Activated CD4-positive, alpha-beta T cell treated with anti-CD3 and anti-CD28 coated beads for 36 hours (primary cell): ENCODE measurements around the gene XRRA1. TPM values are rescaled to one million over a fixed set of nuclear protein-coding genes. Genes with fewer than 3 reads are reported as not detected.

Experiments used
- ATAC-seq: fragments of 200-7000 bp; cut with Tn5 transposase; one replicate; pipeline ENCODE4 v1.10.0; 2021; ENCODE audit warnings: mild to moderate bottlenecking, moderate library complexity
- CTCF ChIA-PET: fragments of 350-600 bp; sonication (Branson Sonifier 250); formaldehyde crosslinking; loops from one replicate; lab custom pipeline; 2021; ENCODE audit warnings: antibody characterized with exemption; lab: Charles Lee
- POLR2A ChIA-PET: fragments of 350-600 bp; sonication (Branson Sonifier 250); formaldehyde crosslinking; loops from one replicate; lab custom pipeline; 2021; ENCODE audit warnings: antibody characterized with exemption, inconsistent platforms; lab: Charles Lee
- DNase-seq: peaks from one replicate; pipeline ENCODE4 v3.0.0-alpha.2; 2020
- H3K27ac Mint-ChIP-seq: one replicate; pipeline ENCODE4 v1.8.0; 2021; ENCODE audit warnings: mixed read lengths
- H3K27me3 Mint-ChIP-seq: one replicate; pipeline ENCODE4 v1.8.0; 2021; ENCODE audit warnings: mixed read lengths
- H3K36me3 Mint-ChIP-seq: one replicate; pipeline ENCODE4 v1.8.0; 2021; ENCODE audit warnings: low read depth, mixed read lengths
- H3K4me1 Mint-ChIP-seq: one replicate; pipeline ENCODE4 v1.8.0; 2021; ENCODE audit warnings: mixed read lengths
- H3K4me3 Mint-ChIP-seq: one replicate; pipeline ENCODE4 v1.8.0; 2021; ENCODE audit warnings: mild to moderate bottlenecking, moderate library complexity, mixed read lengths
- H3K9me3 Mint-ChIP-seq: one replicate; pipeline ENCODE4 v1.8.0; 2021; ENCODE audit warnings: low read depth, mixed read lengths
- intact Hi-C, 2 experiments: fragments of 100-400 bp; cut with DNase I in 1 of 2; cut with micrococcal nuclease in 1 of 2; formaldehyde crosslinking; loops; one replicate each; pipeline versions ENCODE4 v1.14.2 to v1.15.1; 2022 to 2024; cut with DNase I, micrococcal nuclease
- total RNA-seq, 2 experiments: library from RNA; stranded (reverse); gene quantifications; one replicate each; pipeline ENCODE4 v1.2.3, GENCODE V29; 2021

The XRRA1 gene
- total RNA-seq, 2 experiments from 2014 or later: 7.8 to 11.9 TPM

DNA sequence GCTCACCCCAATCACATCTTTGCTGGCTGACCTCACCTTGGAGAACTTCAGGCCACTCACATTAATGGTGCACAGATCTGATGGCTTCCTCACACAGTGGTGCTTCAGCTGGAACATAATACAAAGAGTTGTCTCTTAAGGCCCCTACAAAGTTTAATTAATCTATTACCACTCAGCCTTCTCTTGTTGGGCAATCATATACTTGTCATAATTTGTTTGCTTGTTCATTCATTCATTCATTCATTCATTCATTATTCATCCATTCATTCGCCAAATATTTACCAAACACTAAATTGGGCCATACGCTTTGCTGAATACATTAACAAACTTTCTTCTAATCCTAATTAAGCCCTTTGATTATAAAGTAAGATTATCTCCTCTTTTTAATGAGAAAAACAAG is 15.1 kb downstream of the XRRA1 start:
- H3K36me3 Mint-ChIP-seq: peaks cover 17% of the 10 kb centered on the region
- ChIA-PET POLR2A (no interaction called here), CTCF (interaction anchor here (1.3 kb wide), 1 partner anchor 308 kb away, joined by 6 read pairs; no protein-coding TSS in a partner anchor)
- peaks cover 9% of the 10 kb centered on the region for H3K4me1 Mint-ChIP-seq
- H3K9me3 Mint-ChIP-seq: no peaks in the 10 kb centered on the region
- DNase-seq: no peak
- H3K4me3 Mint-ChIP-seq: no peak overlapping the region
- H3K27ac Mint-ChIP-seq: no peak overlapping the region
- intact Hi-C loops: loop anchor here in 1 of 2 experiments (5.0 kb wide), 1 partner anchor 209 kb away; no protein-coding TSS in a partner anchor
- no peaks in the 10 kb centered on the region for H3K27me3 Mint-ChIP-seq
- ATAC-seq: no peak

DNA sequence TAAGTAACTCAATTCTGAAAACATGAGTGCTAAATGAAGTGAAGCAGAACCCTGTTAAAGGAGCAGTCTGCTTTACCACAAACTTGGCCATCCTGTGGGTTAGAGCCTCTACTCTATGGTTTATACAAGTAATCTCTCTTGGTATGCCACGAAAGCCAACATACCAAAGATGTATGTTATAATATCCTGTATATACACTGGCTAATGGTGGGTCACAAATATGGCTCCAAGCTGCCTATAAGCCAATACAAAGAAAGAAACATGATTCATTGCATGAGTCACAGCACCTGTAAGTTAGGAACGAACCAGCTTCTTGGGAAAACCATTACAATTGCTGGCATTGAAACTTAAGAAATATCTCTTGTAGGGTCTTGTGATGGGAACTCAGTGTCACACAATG is 16.1 kb downstream of the XRRA1 start:
- no peak overlapping the region for H3K4me3 Mint-ChIP-seq
- intact Hi-C loops: loop anchor here (1.0 to 5.0 kb wide), 2 partner anchors 11 to 210 kb away; no protein-coding TSS in a partner anchor
- H3K9me3 Mint-ChIP-seq: no peaks in the 10 kb centered on the region
- CTCF ChIA-PET: interaction anchor here (0.8 to 1.2 kb wide), 2 partner anchors 9 to 21 kb away, joined by 3 to 4 read pairs; no protein-coding TSS in a partner anchor
- peak; percentile 74 for ATAC-seq
- no peak overlapping the region for H3K27ac Mint-ChIP-seq
- H3K27me3 Mint-ChIP-seq: no peaks in the 10 kb centered on the region
- H3K36me3 Mint-ChIP-seq: peaks cover 17% of the 10 kb centered on the region
- peaks cover 9% of the 10 kb centered on the region for H3K4me1 Mint-ChIP-seq
- POLR2A ChIA-PET: no interaction called here
- DNase-seq: peak; percentile 25

DNA sequence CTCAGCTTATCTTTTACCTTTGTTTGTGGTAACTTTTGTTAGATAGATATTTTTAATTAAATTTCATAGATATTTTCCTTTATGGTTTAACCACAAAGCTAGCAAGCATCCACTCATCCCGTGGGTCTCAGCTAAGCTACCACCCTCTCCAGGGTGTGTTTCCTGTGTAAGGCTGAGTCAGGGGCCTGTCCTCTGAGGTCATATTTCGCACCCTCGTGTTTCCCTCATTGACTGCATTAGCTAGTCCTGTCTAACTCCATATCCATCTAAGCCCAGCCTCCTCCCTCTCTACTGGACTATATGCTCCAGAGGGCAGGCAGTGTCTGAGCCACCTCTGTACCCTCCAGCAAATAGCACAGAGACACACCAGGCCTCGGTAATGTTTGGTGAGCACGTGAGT is 16.7 kb downstream of the XRRA1 start:
- Mint-ChIP-seq H3K9me3 (no peaks in the 10 kb centered on the region), H3K27me3 (no peaks in the 10 kb centered on the region), H3K4me3 (no peak overlapping the region), H3K4me1 (peaks cover 9% of the 10 kb centered on the region), H3K27ac (peak overlapping the region; percentile 42), H3K36me3 (peaks cover 17% of the 10 kb centered on the region)
- ChIA-PET CTCF (interaction anchor here (0.8 to 4.2 kb wide), 8 partner anchors 9 to 273 kb away, joined by 3 to 28 read pairs (median 4); no protein-coding TSS in a partner anchor), POLR2A (no interaction called here)
- ATAC-seq (peak; percentile 54), DNase-seq (peak; percentile 22)
- intact Hi-C loops: loop anchor here (1.0 to 5.0 kb wide), 2 partner anchors 11 to 210 kb away; no protein-coding TSS in a partner anchor

DNA sequence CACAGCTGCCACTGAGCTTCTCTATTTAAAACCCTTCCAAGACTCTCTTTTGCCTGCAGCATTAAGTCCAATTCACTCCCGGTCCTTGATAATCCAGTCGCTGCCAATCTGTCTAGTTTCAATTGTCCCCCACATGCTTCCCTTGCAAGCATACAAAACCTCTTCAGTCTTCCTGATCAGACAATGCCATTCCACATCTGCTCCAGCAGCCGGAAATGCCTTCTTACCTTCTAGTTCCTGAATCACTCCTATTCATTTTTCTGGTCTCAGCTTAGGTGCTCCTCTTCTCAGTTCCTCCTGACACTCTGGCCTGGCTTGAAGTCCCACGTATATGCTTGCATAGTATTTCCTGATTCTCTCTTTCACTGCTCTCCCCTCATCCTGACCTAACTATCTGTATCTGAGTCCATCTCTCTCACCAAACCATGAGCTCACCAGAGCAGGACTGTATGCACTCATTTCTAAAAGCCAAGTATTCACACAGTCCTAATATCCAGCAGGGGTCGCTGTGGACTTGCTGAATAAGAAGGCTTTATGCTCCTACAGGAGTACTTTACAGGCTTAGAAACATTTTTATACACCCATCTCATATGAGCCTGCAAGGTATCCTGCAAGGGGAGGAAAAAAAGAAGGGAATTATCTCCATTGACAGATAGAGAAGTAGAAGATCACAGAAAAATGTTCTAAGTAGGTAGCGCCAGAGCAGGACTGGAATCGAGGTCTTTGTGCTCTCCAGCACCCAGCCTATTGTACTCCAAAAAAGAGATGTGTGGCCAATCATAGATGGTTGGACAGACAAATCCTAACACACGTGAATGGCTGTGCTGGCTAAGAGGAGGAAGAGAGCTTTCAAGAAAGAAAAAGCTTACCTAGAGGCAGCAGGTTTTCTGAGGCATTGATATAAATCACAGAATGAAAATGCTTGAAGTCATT is 19.2 kb downstream of the XRRA1 start:
- H3K27ac Mint-ChIP-seq: no peak overlapping the region

DNA sequence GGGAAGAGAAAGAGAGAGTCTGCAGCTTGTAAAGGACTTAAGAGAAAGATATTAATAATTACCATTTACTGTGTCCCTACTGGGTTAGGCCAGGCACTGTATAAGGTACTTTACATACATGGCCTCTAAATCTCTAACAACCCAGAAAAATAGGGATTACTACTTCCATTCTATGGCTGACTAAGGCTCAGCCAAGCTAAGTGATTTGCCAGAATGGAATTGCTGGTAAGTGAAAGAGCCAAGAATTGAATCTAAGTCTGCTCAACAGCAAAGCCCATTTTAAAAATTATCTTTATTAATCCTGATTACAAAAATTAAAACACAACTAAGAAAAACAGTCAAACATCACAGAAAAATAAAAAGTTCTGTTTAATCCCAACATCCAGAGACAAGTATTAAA is 21.4 kb downstream of the XRRA1 start:
- ATAC-seq (no peak), DNase-seq (no peak)
- CTCF ChIA-PET: interaction anchor here (0.6 to 1.1 kb wide), 2 partner anchors 62 to 213 kb away, joined by 3 to 5 read pairs; no protein-coding TSS in a partner anchor
- Mint-ChIP-seq H3K9me3 (no peaks in the 10 kb centered on the region), H3K27ac (no peak overlapping the region), H3K27me3 (no peaks in the 10 kb centered on the region), H3K4me1 (peaks cover 5% of the 10 kb centered on the region), H3K4me3 (no peak overlapping the region), H3K36me3 (peaks cover 2% of the 10 kb centered on the region)
- intact Hi-C loops: no loop called here
- POLR2A ChIA-PET: no interaction called here

More for the DNA sequence above, 19.2 kb downstream of the XRRA1 start:
- POLR2A ChIA-PET: no interaction called here
- no peaks in the 10 kb centered on the region for H3K9me3 Mint-ChIP-seq
- H3K4me3 Mint-ChIP-seq: no peak overlapping the region
- intact Hi-C loops: loop anchor here (1.0 to 5.0 kb wide), 8 partner anchors 59 to 319 kb away; partner anchors contain the start of genes NEU3 (in 1 of the 2) and TPBGL (in 1 of the 2)
- ATAC-seq (peak; percentile 74), DNase-seq (peak; percentile 80)
- H3K36me3 Mint-ChIP-seq: peaks cover 8% of the 10 kb centered on the region
- H3K4me1 Mint-ChIP-seq: peaks cover 11% of the 10 kb centered on the region
- H3K27me3 Mint-ChIP-seq: no peaks in the 10 kb centered on the region
- CTCF ChIA-PET: interaction anchor here (0.6 to 4.2 kb wide), 38 partner anchors 9 to 1544 kb away, joined by 3 to 28 read pairs (median 4); partner anchors contain the start of genes NEU3 and TPBGL

DNA sequence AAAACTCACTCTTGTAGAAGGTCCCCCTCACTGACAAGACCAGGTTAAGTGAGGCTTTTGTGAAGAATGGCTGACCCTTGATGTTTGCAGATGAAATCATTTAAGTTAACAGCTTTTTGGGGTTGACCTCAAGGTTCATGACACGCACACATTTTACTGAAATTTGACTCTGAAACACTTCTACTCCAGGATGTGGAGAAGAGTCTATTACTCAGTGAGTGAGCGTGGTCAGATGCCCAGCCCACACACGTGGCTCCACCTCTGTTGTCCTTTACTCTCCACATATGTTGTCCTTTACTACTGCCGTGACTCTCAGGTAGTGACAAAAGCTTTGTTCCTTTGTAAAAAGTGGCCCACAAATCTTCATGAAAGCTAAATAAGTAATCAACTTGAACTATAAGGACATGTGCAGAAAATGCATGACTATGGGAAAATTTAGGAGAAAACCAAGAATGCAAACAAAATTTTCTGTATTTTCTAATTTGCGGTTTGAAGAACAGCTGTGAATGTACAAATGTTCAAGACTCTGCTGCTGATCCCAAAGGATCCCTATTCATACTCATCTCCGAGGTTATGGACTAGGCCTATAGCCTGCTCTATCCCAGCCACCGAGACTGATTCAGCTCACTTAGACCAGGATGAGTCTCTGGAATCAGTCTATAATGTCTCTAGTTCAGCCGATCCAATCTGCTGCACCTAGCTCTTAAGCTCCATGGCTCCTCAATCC is 22.4 kb downstream of the XRRA1 start:
- DNase-seq (peak; percentile 64), ATAC-seq (peak; percentile 76)
- Mint-ChIP-seq H3K27ac (no peak overlapping the region), H3K36me3 (no peaks in the 10 kb centered on the region), H3K27me3 (no peaks in the 10 kb centered on the region), H3K4me3 (no peak overlapping the region), H3K9me3 (no peaks in the 10 kb centered on the region), H3K4me1 (peaks cover 2% of the 10 kb centered on the region)
- POLR2A ChIA-PET: no interaction called here
- CTCF ChIA-PET: interaction anchor here (0.6 to 2.1 kb wide), 12 partner anchors 13 to 1225 kb away, joined by 3 to 13 read pairs (median 4); no protein-coding TSS in a partner anchor
- intact Hi-C loops: no loop called here

DNA sequence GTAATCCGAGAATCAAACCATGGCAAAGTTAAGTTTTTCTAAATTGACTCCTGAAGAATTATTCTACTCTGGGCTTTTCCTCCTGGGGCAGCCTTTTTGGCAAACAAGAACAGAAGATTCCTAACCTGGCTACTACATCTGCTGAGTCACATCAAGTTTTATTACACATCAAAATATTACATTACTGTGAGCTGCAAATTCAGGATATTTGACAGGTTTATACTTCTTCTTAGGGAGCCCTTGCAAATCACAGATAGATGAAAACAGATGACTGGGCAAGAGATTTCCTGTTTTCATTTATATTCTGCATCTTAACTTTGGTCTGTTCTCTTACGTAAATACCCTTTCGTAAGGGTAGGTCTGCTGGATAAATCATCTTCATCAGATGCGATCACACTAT is 23.6 kb downstream of the XRRA1 start:
- intact Hi-C loops: no loop called here
- Mint-ChIP-seq H3K4me3 (no peak overlapping the region), H3K27me3 (no peaks in the 10 kb centered on the region), H3K36me3 (peaks cover 2% of the 10 kb centered on the region), H3K4me1 (peaks cover 2% of the 10 kb centered on the region), H3K27ac (no peak overlapping the region), H3K9me3 (no peaks in the 10 kb centered on the region)
- no peak for DNase-seq
- CTCF ChIA-PET: interaction anchor here (0.5 to 2.1 kb wide), 7 partner anchors 12 to 716 kb away, joined by 3 to 13 read pairs (median 4); no protein-coding TSS in a partner anchor
- no peak for ATAC-seq
- POLR2A ChIA-PET: no interaction called here

DNA sequence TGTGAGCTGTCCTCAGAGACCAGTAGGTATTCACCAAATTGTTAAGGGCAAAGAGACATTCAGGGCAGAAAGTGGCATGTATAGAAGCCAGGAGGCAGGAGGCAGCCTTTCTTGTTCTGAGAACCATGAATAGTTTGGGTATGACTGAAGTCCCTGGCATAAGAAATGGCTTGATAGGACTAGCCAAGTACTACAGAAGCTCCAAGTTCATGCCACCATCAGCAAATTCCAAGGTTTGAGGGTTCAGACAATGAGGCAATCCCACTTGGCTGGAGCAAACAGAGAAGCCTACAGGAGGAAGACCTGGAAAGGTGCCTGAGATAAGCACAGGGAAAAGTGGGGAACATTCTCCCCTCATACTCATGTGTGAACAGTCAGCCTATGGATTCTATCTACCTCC is 25.8 kb downstream of the XRRA1 start:
- no peaks in the 10 kb centered on the region for H3K9me3 Mint-ChIP-seq
- ChIA-PET POLR2A (no interaction called here), CTCF (interaction anchor here (0.6 to 1.5 kb wide), 3 partner anchors 99 to 318 kb away, joined by 3 to 5 read pairs (median 3); no protein-coding TSS in a partner anchor)
- intact Hi-C loops: no loop called here
- H3K4me3 Mint-ChIP-seq: no peak overlapping the region
- ATAC-seq (no peak), DNase-seq (no peak)
- no peak overlapping the region for H3K27ac Mint-ChIP-seq
- H3K27me3 Mint-ChIP-seq: no peaks in the 10 kb centered on the region
- peaks cover 2% of the 10 kb centered on the region for H3K4me1 Mint-ChIP-seq
- H3K36me3 Mint-ChIP-seq: peaks cover 12% of the 10 kb centered on the region

DNA sequence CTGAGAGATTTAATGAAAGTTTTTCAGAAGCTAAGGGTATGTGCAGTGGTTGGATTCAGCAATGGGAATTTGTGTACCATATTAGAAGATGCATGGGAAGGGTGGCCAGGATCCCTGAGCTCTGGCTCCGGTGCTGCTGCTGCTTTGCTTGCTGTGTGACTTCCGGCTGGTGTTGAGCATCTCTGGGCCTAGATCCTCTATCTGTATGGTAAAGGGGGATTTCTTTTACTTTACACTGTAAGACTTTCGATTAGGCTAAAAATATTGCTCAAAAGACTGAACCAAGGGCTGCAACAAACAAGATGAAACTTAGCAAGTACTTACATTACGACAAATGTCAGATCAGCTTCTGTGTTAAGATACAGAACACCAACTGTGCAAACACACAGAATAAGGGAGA is 39.1 kb downstream of the XRRA1 start:
- ChIA-PET POLR2A (interaction anchor here (0.6 kb wide), 1 partner anchor 653 kb away, joined by 3 read pairs; no protein-coding TSS in a partner anchor), CTCF (interaction anchor here (0.7 to 2.2 kb wide), 2 partner anchors 20 to 264 kb away, joined by 5 to 11 read pairs; no protein-coding TSS in a partner anchor)
- no peak overlapping the region for H3K27ac Mint-ChIP-seq
- intact Hi-C loops: no loop called here
- DNase-seq (no peak), ATAC-seq (no peak)
- no peaks in the 10 kb centered on the region for H3K27me3 Mint-ChIP-seq
- H3K9me3 Mint-ChIP-seq: no peaks in the 10 kb centered on the region
- peaks cover 15% of the 10 kb centered on the region for H3K36me3 Mint-ChIP-seq
- no peaks in the 10 kb centered on the region for H3K4me1 Mint-ChIP-seq
- H3K4me3 Mint-ChIP-seq: no peak overlapping the region

DNA sequence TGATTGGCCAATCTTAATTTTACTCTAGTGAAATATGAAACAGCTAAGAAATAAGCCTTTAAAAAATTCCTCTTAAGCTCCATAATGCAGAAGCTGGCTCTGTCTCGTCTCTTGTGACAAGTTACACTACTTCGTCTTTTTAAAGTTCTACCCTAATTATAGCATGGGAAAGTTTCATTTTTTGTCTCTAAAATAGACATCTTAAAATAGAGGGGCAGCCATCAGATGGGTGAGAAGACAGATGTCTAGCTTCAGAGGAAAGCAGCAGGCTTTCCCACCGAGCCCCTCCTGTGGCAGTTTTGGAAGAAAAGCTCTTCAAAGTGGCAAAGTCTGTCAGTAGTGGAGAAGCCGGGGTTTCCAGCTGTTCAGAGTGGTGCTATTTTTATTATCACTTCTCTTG is 39.5 kb downstream of the XRRA1 start:
- Mint-ChIP-seq H3K27me3 (no peaks in the 10 kb centered on the region), H3K27ac (no peak overlapping the region), H3K4me3 (no peak overlapping the region), H3K4me1 (no peaks in the 10 kb centered on the region), H3K36me3 (peaks cover 13% of the 10 kb centered on the region), H3K9me3 (no peaks in the 10 kb centered on the region)
- ChIA-PET CTCF (interaction anchor here (0.7 to 2.2 kb wide), 3 partner anchors 9 to 264 kb away, joined by 3 to 11 read pairs (median 5); no protein-coding TSS in a partner anchor), POLR2A (interaction anchor here (0.6 kb wide), 1 partner anchor 653 kb away, joined by 3 read pairs; no protein-coding TSS in a partner anchor)
- intact Hi-C loops: no loop called here
- no peak for ATAC-seq
- DNase-seq: no peak
